ENCODE data around the gene TLCD2. TPM values are rescaled to one million over a fixed set of nuclear protein-coding genes. Genes with fewer than 3 reads are reported as not detected.
"Not testable (repeated sequence)": the region's sequence is repeated elsewhere in the genome, so short reads cannot be mapped to it uniquely, and the experiment has no call there.

TLCD2 gene
- total and polyA plus RNA-seq, 11 donors, result 1.5 to 6.1 (median 2.3) TPM

- WGBS, 4 donors, result 92 to 93% (median 93%) methylated on average over 5 of the region's 5 CpGs
- TF ChIP-seq, protein P1, sequence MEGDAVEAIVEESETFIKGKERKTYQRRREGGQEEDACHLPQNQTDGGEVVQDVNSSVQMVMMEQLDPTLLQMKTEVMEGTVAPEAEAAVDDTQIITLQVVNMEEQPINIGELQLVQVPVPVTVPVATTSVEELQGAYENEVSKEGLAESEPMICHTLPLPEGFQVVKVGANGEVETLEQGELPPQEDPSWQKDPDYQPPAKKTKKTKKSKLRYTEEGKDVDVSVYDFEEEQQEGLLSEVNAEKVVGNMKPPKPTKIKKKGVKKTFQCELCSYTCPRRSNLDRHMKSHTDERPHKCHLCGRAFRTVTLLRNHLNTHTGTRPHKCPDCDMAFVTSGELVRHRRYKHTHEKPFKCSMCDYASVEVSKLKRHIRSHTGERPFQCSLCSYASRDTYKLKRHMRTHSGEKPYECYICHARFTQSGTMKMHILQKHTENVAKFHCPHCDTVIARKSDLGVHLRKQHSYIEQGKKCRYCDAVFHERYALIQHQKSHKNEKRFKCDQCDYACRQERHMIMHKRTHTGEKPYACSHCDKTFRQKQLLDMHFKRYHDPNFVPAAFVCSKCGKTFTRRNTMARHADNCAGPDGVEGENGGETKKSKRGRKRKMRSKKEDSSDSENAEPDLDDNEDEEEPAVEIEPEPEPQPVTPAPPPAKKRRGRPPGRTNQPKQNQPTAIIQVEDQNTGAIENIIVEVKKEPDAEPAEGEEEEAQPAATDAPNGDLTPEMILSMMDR (IDR thresholded peaks at IDR 0.05), result no peak
- no peak for TF ChIP-seq POLR2A (IDR thresholded peaks at IDR 0.05)
Observed at GRCh38 chr17:1707107-1707506, 3.1 kb downstream of the TLCD2 start.

GRCh38 chr17:1705004-1705403, 5.2 kb downstream of the TLCD2 start:
- H3K4me3 ChIP-seq, result no peak overlapping the region

More at GRCh38 chr17:1707107-1707506, 3.1 kb downstream of the TLCD2 start:
- intact Hi-C loops (cut with DNase I), result loop anchor here in 1 of 10 donors (5.0 kb wide), 1 partner anchor 35 kb away; no protein-coding TSS in a partner anchor
- ATAC-seq (no peak), DNase-seq (no peak)
- no peak overlapping the region for H3K27ac ChIP-seq
- H3K9me3 ChIP-seq, result no peaks in the 10 kb centered on the region
- no peaks in the 10 kb centered on the region for H3K27me3 ChIP-seq
- no peak overlapping the region for H3K4me3 ChIP-seq
- peaks cover 0 to 14% (median 12%) of the 10 kb centered on the region in 9 donors for H3K36me3 ChIP-seq
- H3K4me1 ChIP-seq, result peaks cover 0 to 29% (median 20%) of the 10 kb centered on the region in 12 donors

GRCh38 chr17:1703063-1703462, 7.1 kb downstream of the TLCD2 start:
- no peaks in the 10 kb centered on the region for H3K27me3 ChIP-seq
- DNase-seq (no peak), ATAC-seq (peak in 2 of 4 donors; percentile 18 to 34)
- TF ChIP-seq, protein P1 (IDR thresholded peaks at IDR 0.05), result no peak
- no peak for TF ChIP-seq POLR2A (IDR thresholded peaks at IDR 0.05)
- no peaks in the 10 kb centered on the region for H3K4me1 ChIP-seq
- WGBS, 4 donors, result 55 to 62% (median 57%) methylated on average over 4 of the region's 4 CpGs
- intact Hi-C loops (cut with DNase I), result no loop called here
- H3K27ac ChIP-seq, result no peak overlapping the region
- no peak overlapping the region for H3K4me3 ChIP-seq
- H3K9me3 ChIP-seq, result no peaks in the 10 kb centered on the region
- peaks cover 0 to 2% (median 0%) of the 10 kb centered on the region in 9 donors for H3K36me3 ChIP-seq

More at GRCh38 chr17:1705004-1705403, 5.2 kb downstream of the TLCD2 start:
- 78 to 84% (median 79%) methylated on average over 7 of the region's 7 CpGs for WGBS, 4 donors
- H3K27ac ChIP-seq, result no peak overlapping the region
- H3K4me1 ChIP-seq, result peaks cover 0 to 12% (median 7%) of the 10 kb centered on the region in 12 donors
- no peaks in the 10 kb centered on the region for H3K27me3 ChIP-seq
- intact Hi-C loops (cut with DNase I), result loop anchor here in 1 of 10 donors (5.0 kb wide), 1 partner anchor 33 kb away; no protein-coding TSS in a partner anchor
- no peaks in the 10 kb centered on the region for H3K9me3 ChIP-seq
- DNase-seq (no peak), ATAC-seq (no peak)
- peaks cover 0 to 2% (median 0%) of the 10 kb centered on the region in 9 donors for H3K36me3 ChIP-seq
- no peak for TF ChIP-seq POLR2A (IDR thresholded peaks at IDR 0.05)
- TF ChIP-seq, protein P1 (IDR thresholded peaks at IDR 0.05), result no peak

DNA sequence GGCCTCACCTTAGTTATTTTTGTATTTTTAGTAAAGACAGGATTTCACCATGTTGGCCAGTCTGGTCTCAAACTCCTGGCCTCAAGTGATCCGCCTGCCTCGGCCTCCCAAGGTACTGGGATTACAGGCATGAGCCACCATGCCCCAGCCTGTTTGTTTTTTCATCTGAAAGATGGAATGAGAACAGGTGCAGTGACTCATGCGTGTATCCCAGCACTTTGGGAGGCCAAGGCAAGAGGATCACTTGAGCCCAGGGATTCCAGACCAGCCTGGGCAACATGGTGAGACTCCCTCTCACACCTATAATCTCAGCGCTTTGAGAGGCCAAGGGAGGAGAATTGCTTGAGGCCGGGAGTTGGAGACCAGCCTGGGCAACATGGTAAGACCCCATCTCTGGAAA, 10.3 kb downstream of the TLCD2 start:
- H3K27ac ChIP-seq; intact Hi-C loops (cut with DNase I); H3K4me3 ChIP-seq; H3K9me3 ChIP-seq; ATAC-seq; H3K36me3 ChIP-seq; H3K4me1 ChIP-seq; DNase-seq; H3K27me3 ChIP-seq: not testable (repeated sequence)
- 89 to 94% (median 90%) methylated on average over 3 to 5 of the region's 5 CpGs for WGBS, 4 donors

- intact Hi-C loops (cut with DNase I), result no loop called here
- Histone ChIP-seq H3K4me3 (no peak overlapping the region), H3K9me3 (no peaks in the 10 kb centered on the region), H3K27ac (no peak overlapping the region), H3K36me3 (no peaks in the 10 kb centered on the region), H3K4me1 (no peaks in the 10 kb centered on the region), H3K27me3 (no peaks in the 10 kb centered on the region)
- DNase-seq (no peak), ATAC-seq (no peak)
- 59 to 67% (median 64%) methylated on average over 5 of the region's 5 CpGs for WGBS, 4 donors
- TF ChIP-seq, protein P1 (IDR thresholded peaks at IDR 0.05), result no peak
- TF ChIP-seq POLR2A (IDR thresholded peaks at IDR 0.05), result no peak
Observed at GRCh38 chr17:1697681-1698080, 12.5 kb downstream of the TLCD2 start.

Measured in heart left ventricle (tissue), 16 donors.